ENCODE data around the gene CAMK2A. TPM values are rescaled to one million over a fixed set of nuclear protein-coding genes. Genes with fewer than 3 reads are reported as not detected.

CAMK2A gene
- total and polyA plus RNA-seq, 2 experiments from 2014 or later, result 0.43 TPM; not detected in 1

GRCh38 chr5:150297934-150298595 is 8.5 kb upstream of the CAMK2A start:
- Histone ChIP-seq H3K36me3 (ENCODE audit: low read depth) (no peaks in the 10 kb centered on the region), H3K4me3 (no peak overlapping the region), H3K27me3 (replicated peaks; ENCODE audit: insufficient read depth) (no peaks in the 10 kb centered on the region), H4K20me1 (ENCODE audit: insufficient read depth) (no peaks in the 10 kb centered on the region), H3K4me1 (ENCODE audit: insufficient read depth) (peaks cover 39% of the 10 kb centered on the region), H3F3A (ENCODE audit: insufficient read depth) (peaks cover 19% of the 10 kb centered on the region), H3K27ac (peak overlapping the region; percentile 96), H3K9me2 (ENCODE audit: insufficient read depth) (no peaks in the 10 kb centered on the region), H3K9me3 (ENCODE audit: low read depth) (no peaks in the 10 kb centered on the region), H2AFZ (no peak overlapping the region), H3K9ac (peak overlapping the region; percentile 57), H3K4me2 (ENCODE audit: unreplicated experiment) (peak overlapping the region; percentile 31), H3K79me2 (ENCODE audit: insufficient read depth) (no peaks in the 10 kb centered on the region)
- WGBS, 2 experiments (ENCODE audit: low coverage in 1 of 2, low lambda C conversion rate in 2 of 2, missing lambda C conversion rate in 2 of 2), result 94% methylated on average over 31 of the region's 31 CpGs
- in situ Hi-C loops (cut with MboI), result no loop called here
- TF ChIP-seq EZH2 (IDR thresholded peaks at IDR 0.05; ENCODE audit: insufficient read depth, poor library complexity, severe bottlenecking) (no peak), EZH2phosphoT487 (IDR thresholded peaks at IDR 0.05; ENCODE audit: insufficient read depth, low read depth) (no peak)
- no peak for DNase-seq

GRCh38 chr5:150297236-150297890 is 7.8 kb upstream of the CAMK2A start:
- DNase-seq, result no peak
- Histone ChIP-seq H3F3A (ENCODE audit: insufficient read depth) (peaks cover 19% of the 10 kb centered on the region), H3K9me3 (ENCODE audit: low read depth) (no peaks in the 10 kb centered on the region), H4K20me1 (ENCODE audit: insufficient read depth) (no peaks in the 10 kb centered on the region), H3K4me1 (ENCODE audit: insufficient read depth) (peaks cover 36% of the 10 kb centered on the region), H3K4me2 (ENCODE audit: unreplicated experiment) (no peak overlapping the region), H3K9ac (no peak overlapping the region), H2AFZ (no peak overlapping the region), H3K36me3 (ENCODE audit: low read depth) (no peaks in the 10 kb centered on the region), H3K27ac (no peak overlapping the region), H3K27me3 (replicated peaks; ENCODE audit: insufficient read depth) (no peaks in the 10 kb centered on the region), H3K9me2 (ENCODE audit: insufficient read depth) (no peaks in the 10 kb centered on the region), H3K79me2 (ENCODE audit: insufficient read depth) (no peaks in the 10 kb centered on the region), H3K4me3 (no peak overlapping the region)
- in situ Hi-C loops (cut with MboI), result no loop called here
- WGBS, 2 experiments (ENCODE audit: low coverage in 1 of 2, low lambda C conversion rate in 2 of 2, missing lambda C conversion rate in 2 of 2), result 95 to 97% methylated on average over 35 to 36 of the region's 36 CpGs
- no peak for TF ChIP-seq EZH2phosphoT487 (IDR thresholded peaks at IDR 0.05; ENCODE audit: insufficient read depth, low read depth)
- no peak for TF ChIP-seq EZH2 (IDR thresholded peaks at IDR 0.05; ENCODE audit: insufficient read depth, poor library complexity, severe bottlenecking)

- Histone ChIP-seq H3K79me2 (ENCODE audit: insufficient read depth) (no peaks in the 10 kb centered on the region), H3K4me3 (no peak overlapping the region), H2AFZ (no peak overlapping the region), H3K27ac (no peak overlapping the region), H3K9me2 (ENCODE audit: insufficient read depth) (no peaks in the 10 kb centered on the region), H3K27me3 (replicated peaks; ENCODE audit: insufficient read depth) (no peaks in the 10 kb centered on the region), H3K4me1 (ENCODE audit: insufficient read depth) (peaks cover 29% of the 10 kb centered on the region), H3K36me3 (ENCODE audit: low read depth) (no peaks in the 10 kb centered on the region), H4K20me1 (ENCODE audit: insufficient read depth) (no peaks in the 10 kb centered on the region), H3K9me3 (ENCODE audit: low read depth) (no peaks in the 10 kb centered on the region), H3K4me2 (ENCODE audit: unreplicated experiment) (no peak overlapping the region), H3F3A (ENCODE audit: insufficient read depth) (peaks cover 19% of the 10 kb centered on the region), H3K9ac (no peak overlapping the region)
- DNase-seq, result no peak
- in situ Hi-C loops (cut with MboI), result no loop called here
- WGBS, 2 experiments (ENCODE audit: low coverage in 1 of 2, low lambda C conversion rate in 2 of 2, missing lambda C conversion rate in 2 of 2), result 93 to 94% methylated on average over 7 of the region's 7 CpGs
- TF ChIP-seq EZH2 (IDR thresholded peaks at IDR 0.05; ENCODE audit: insufficient read depth, poor library complexity, severe bottlenecking) (no peak), EZH2phosphoT487 (IDR thresholded peaks at IDR 0.05; ENCODE audit: insufficient read depth, low read depth) (no peak)
Observed at GRCh38 chr5:150296496-150296895, 6.9 kb upstream of the CAMK2A start.

DNA sequence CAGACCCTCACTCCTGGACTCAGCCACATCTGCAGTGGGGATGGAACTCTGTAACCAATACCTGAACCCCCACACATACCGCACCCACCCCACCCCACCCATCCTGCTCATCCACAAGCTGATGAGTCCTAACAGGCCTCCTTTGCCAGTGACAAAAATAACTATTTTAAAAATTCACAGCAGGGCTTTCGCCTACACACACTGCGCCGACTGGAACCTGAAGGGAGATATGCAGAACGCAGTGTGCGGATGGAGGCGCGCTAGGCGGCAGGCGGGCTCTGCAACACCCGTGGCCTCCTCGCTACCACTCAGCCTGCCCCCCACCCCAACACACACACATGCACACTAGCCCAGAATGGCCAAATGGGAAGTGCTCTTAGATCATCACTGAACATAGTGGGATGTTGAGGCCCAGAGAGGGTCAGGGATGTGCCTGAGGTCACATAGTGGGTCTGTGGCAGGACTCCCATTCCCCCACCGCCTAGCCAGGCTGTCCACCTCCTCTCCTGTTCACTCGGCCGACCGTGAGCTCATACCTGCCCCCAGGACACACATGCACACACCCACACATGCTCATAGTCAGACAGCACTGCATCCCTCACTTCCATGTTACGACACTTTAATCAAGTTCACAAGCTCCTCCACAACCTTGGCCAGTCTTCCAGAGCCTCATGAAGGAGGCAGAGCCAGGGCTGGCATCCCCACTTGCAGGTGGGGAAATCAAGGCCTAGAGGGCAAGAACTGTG is 6.3 kb upstream of the CAMK2A start:
- DNase-seq, result peak; percentile 38
- Histone ChIP-seq H3K9me2 (ENCODE audit: insufficient read depth) (no peaks in the 10 kb centered on the region), H3K36me3 (ENCODE audit: low read depth) (no peaks in the 10 kb centered on the region), H3K27me3 (replicated peaks; ENCODE audit: insufficient read depth) (no peaks in the 10 kb centered on the region), H4K20me1 (ENCODE audit: insufficient read depth) (no peaks in the 10 kb centered on the region), H3K9ac (no peak overlapping the region), H2AFZ (no peak overlapping the region), H3K4me2 (ENCODE audit: unreplicated experiment) (no peak overlapping the region), H3K9me3 (ENCODE audit: low read depth) (no peaks in the 10 kb centered on the region), H3K79me2 (ENCODE audit: insufficient read depth) (no peaks in the 10 kb centered on the region), H3K4me1 (ENCODE audit: insufficient read depth) (peaks cover 25% of the 10 kb centered on the region), H3F3A (ENCODE audit: insufficient read depth) (peaks cover 19% of the 10 kb centered on the region), H3K4me3 (no peak overlapping the region), H3K27ac (no peak overlapping the region)
- 85 to 90% methylated on average over 17 of the region's 17 CpGs for WGBS, 2 experiments (ENCODE audit: low coverage in 1 of 2, low lambda C conversion rate in 2 of 2, missing lambda C conversion rate in 2 of 2)
- in situ Hi-C loops (cut with MboI), result no loop called here
- TF ChIP-seq EZH2phosphoT487 (IDR thresholded peaks at IDR 0.05; ENCODE audit: insufficient read depth, low read depth) (no peak), EZH2 (IDR thresholded peaks at IDR 0.05; ENCODE audit: insufficient read depth, poor library complexity, severe bottlenecking) (no peak)
